HepG2 (cell line): Measurements from ENCODE around the gene TMCO2. TPM values are rescaled to one million over a fixed set of nuclear protein-coding genes. Genes with fewer than 3 reads are reported as not detected.

Source experiments
- ATAC-seq: fragments of 200-7000 bp; cut with Tn5 transposase; 3 replicates; pipeline ENCODE4 v1.9.1; 2020; ENCODE audit warnings: mild to moderate bottlenecking, moderate library complexity
- BruUV-seq: library from RNA; stranded (reverse); fragments of 400-500 nt; replicated peaks from 2 replicates; lab custom pipeline; 2021; lab: Mats Ljungman, UMichigan
- CTCF ChIA-PET: fragments of 300-600 bp; formaldehyde crosslinking; extraction: SDS; loops from one replicate; lab custom pipeline; 2021; ENCODE audit warnings: low total read pairs, inconsistent platforms, low intra/inter-chr PET ratio; lab: Yijun Ruan, JAX
- POLR2A ChIA-PET: fragments of 350-600 bp; sonication (Branson Sonifier 250); formaldehyde crosslinking; loops from one replicate; lab custom pipeline; 2020; ENCODE audit warnings: antibody characterized with exemption, inconsistent platforms; lab: Yijun Ruan, JAX
- DNase-seq: peaks from one replicate; pipeline ENCODE4 v3.0.0-alpha.2; 2015; ENCODE audit warnings: low spot score
- FAIRE-seq: peaks from 3 replicates; lab custom pipeline; 2011; peaks lifted over from hg19 to GRCh38; lab: Jason Lieb, UNC
- H2AFZ ChIP-seq: one replicate; pipeline ENCODE4 v1.6.1; 2011; ENCODE audit warnings: low read length, inconsistent platforms
- H3K27ac ChIP-seq: fragments of 300-600 bp; 3 replicates; pipeline ENCODE4 v1.8.0; 2011; ENCODE audit warnings: mixed run types, mild to moderate bottlenecking, mixed read lengths, low read length, inconsistent platforms; ENCODE audit not compliant: insufficient read depth; ENCODE audit errors: extremely low read length
- H3K27me3 ChIP-seq, 2 experiments: fragments of 200-600 bp in 1 of 2; 2 replicates in 1 of 2; 3 replicates in 1 of 2; pipeline versions ENCODE4 v1.6.0 to v1.8.0; 2011; ENCODE audit warnings: low read length in 2 of 2, mild to moderate bottlenecking in 2 of 2, moderate library complexity in 2 of 2, inconsistent platforms in 1 of 2; ENCODE audit not compliant: insufficient read depth in 2 of 2, control insufficient read depth in 1 of 2
- H3K36me3 ChIP-seq, 2 experiments: fragments of 200-600 bp in 1 of 2; replicated peaks in 1 of 2; 2 replicates in 1 of 2; 3 replicates in 1 of 2; pipeline versions ENCODE4 v1.5.1 to v1.8.0; 2011; ENCODE audit warnings: low read length in 2 of 2, inconsistent platforms in 1 of 2; ENCODE audit not compliant: insufficient read depth in 2 of 2, control insufficient read depth in 1 of 2
- H3K4me1 ChIP-seq: 2 replicates; pipeline ENCODE4 v1.5.1; 2012; ENCODE audit warnings: low read length, inconsistent platforms; ENCODE audit not compliant: insufficient read depth
- H3K4me2 ChIP-seq: 2 replicates; pipeline ENCODE4 v1.6.0; 2011; ENCODE audit warnings: low read depth, low read length, inconsistent platforms
- H3K4me3 ChIP-seq, 3 experiments: fragments of 200-600 bp in 1 of 3; sonication (generic), shearing (Covaris generic) in 1 of 3; replicated peaks in 1 of 3; 2 replicates each; pipeline ENCODE4 v1.5.1; 2011 to 2016; ENCODE audit warnings: low read length in 3 of 3, inconsistent platforms in 2 of 3, low read depth in 2 of 3, mild to moderate bottlenecking in 2 of 3, control low read depth in 1 of 3, mixed read lengths in 1 of 3; ENCODE audit not compliant: insufficient read depth in 1 of 3
- H3K79me2 ChIP-seq: one replicate; pipeline ENCODE4 v1.6.1; 2011; ENCODE audit warnings: low read length, inconsistent platforms; ENCODE audit not compliant: insufficient read depth
- H3K9ac ChIP-seq: 2 replicates; pipeline ENCODE4 v1.6.0; 2011; ENCODE audit warnings: mild to moderate bottlenecking, low read depth, low read length, inconsistent platforms; ENCODE audit not compliant: insufficient read depth
- H3K9me3 ChIP-seq: 2 replicates; pipeline ENCODE4 v1.5.1; 2012; ENCODE audit warnings: mild to moderate bottlenecking, low read length
- H4K20me1 ChIP-seq: 2 replicates; pipeline ENCODE4 v1.6.0; 2011; ENCODE audit warnings: inconsistent platforms, mild to moderate bottlenecking, low read length, moderate library complexity; ENCODE audit not compliant: insufficient read depth
- FOXA3 ChIP-seq: IDR thresholded peaks from 2 replicates; pipeline ENCODE4 v1.6.1; 2016; ENCODE audit warnings: missing genetic modification reagents, missing compliant biosample characterization
- MAFG ChIP-seq: sonication (generic); formaldehyde crosslinking; IDR thresholded peaks from 2 replicates; pipeline ENCODE4 v1.5.1; 2020; ENCODE audit warnings: mild to moderate bottlenecking, missing genetic modification reagents
- MEIS2 ChIP-seq: sonication (generic); formaldehyde crosslinking; IDR thresholded peaks from 2 replicates; pipeline ENCODE4 v1.9.0; 2021; ENCODE audit warnings: mild to moderate bottlenecking, missing genetic modification reagents
- MXD4 ChIP-seq: IDR thresholded peaks from 2 replicates; pipeline ENCODE4 v1.6.1; 2016; ENCODE audit warnings: mild to moderate bottlenecking, missing biosample characterization, missing genetic modification reagents
- NKX3-1 ChIP-seq: sonication (generic); formaldehyde crosslinking; IDR thresholded peaks from 2 replicates; pipeline ENCODE4 v1.5.0; 2020; ENCODE audit warnings: missing genetic modification reagents
- SIN3A ChIP-seq: IDR thresholded peaks from 2 replicates; pipeline ENCODE4 v1.6.1; 2011; ENCODE audit warnings: low read depth, mild to moderate bottlenecking, control low read depth, low read length, borderline replicate concordance
- ZFP62 ChIP-seq: sonication (generic); formaldehyde crosslinking; IDR thresholded peaks from 2 replicates; pipeline ENCODE4 v1.4.0; 2020; ENCODE audit warnings: missing genetic modification reagents
- ZNF235 ChIP-seq: sonication (generic); formaldehyde crosslinking; IDR thresholded peaks from 2 replicates; pipeline ENCODE4 v1.8.1; 2023; ENCODE audit warnings: mild to moderate bottlenecking, missing genetic modification reagents, borderline replicate concordance
- ZNF335 ChIP-seq: sonication (generic); formaldehyde crosslinking; IDR thresholded peaks from 2 replicates; pipeline ENCODE4 v1.4.0; 2020; ENCODE audit warnings: missing genetic modification reagents
- ZNF501 ChIP-seq: sonication (generic); formaldehyde crosslinking; IDR thresholded peaks from 2 replicates; pipeline ENCODE4 v1.5.1; 2020; ENCODE audit warnings: mild to moderate bottlenecking, moderate library complexity, missing genetic modification reagents
- ZNF670 ChIP-seq: sonication (generic); formaldehyde crosslinking; IDR thresholded peaks from 2 replicates; pipeline ENCODE4 v1.8.0; 2022; ENCODE audit warnings: mild to moderate bottlenecking, missing genetic modification reagents, borderline replicate concordance
- WGBS: methylation state at CpG from one replicate; pipeline ENCODE4 v1.1.6; 2017; ENCODE audit warnings: low lambda C conversion rate; 5-methylcytosine and 5-hydroxymethylcytosine counted together
- in situ Hi-C: cut with HindIII; loops from 2 replicates; pipeline ENCODE4 v1.10.0; 2017; ENCODE audit warnings: low pct_unique_long_range_greater_than_20kb; ENCODE audit not compliant: extremely low pct_ligation_motif_present
- intact Hi-C: fragments of 100-400 bp; cut with micrococcal nuclease; formaldehyde crosslinking; loops from one replicate; pipeline ENCODE4 v1.10.0; 2022; ENCODE audit not compliant: unreplicated experiment
- polyA plus RNA-seq, 8 experiments: library from polyadenylated mRNA; depleted of rRNA in 3 of 8; stranded (reverse) in 7 of 8; unstranded in 1 of 8; fragments of >200 nt; fragmentation: Illumina TruSeq in 4 of 8; extraction: Trizol in 4 of 8; gene quantifications; 2 replicates each; pipeline versions ENCODE4 v1.2.1 to v1.2.3, GENCODE V29; 2011 to 2016; ENCODE audit warnings: low read depth in 4 of 8, missing spikeins in 1 of 8, mixed read lengths in 1 of 8; ENCODE audit not compliant: insufficient read depth in 1 of 8
- total RNA-seq, 5 experiments: library from RNA; depleted of rRNA; stranded (reverse); fragments of >200 nt; fragmentation: Illumina TruSeq; extraction: Trizol; gene quantifications; 2 replicates each; pipeline ENCODE4 v1.2.3, GENCODE V29; 2016; ENCODE audit warnings: low read depth in 1 of 5
- TF ChIP-seq, protein P1 (sequence below): sonication (generic); formaldehyde crosslinking; IDR thresholded peaks from 2 replicates; pipeline ENCODE4 v1.5.1; 2020; ENCODE audit warnings: missing genetic modification reagents, mild to moderate bottlenecking, borderline replicate concordance
- TF ChIP-seq, protein P2 (sequence below): sonication (generic); formaldehyde crosslinking; conservative IDR thresholded peaks from 2 replicates; pipeline ENCODE4 v1.5.0; 2020; ENCODE audit warnings: missing genetic modification reagents
- TF ChIP-seq, protein P3 (sequence below): sonication (generic); formaldehyde crosslinking; IDR thresholded peaks from 2 replicates; pipeline ENCODE4 v1.4.0; 2020; ENCODE audit warnings: mild to moderate bottlenecking, low read depth, missing genetic modification reagents

TMCO2 gene
- total and polyA plus RNA-seq, 2 of the 13 experiments (the other 11 are each of a cell fraction or from before 2014, with no cell fraction given): not detected

DNA sequence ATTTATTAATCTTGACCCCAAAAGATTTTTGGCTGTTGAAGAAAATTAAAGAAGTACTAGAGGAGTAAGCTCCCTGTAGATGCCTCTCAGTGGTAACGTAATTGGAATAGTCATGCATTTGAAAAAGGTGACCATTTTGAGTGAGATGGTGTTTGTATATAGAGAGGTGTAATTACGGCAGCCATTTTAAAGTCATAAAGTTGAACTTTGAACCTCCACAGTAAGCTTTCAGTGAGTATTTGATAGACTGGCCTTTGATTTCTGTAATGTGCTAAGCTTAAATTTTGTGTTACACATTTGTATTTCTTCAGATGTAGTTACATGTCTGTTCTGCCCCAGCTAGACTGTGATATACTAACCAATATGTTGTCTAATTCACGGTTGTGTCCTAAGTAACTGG is 21.5 kb upstream of the TMCO2 start:
- FAIRE-seq: no peak
- H3K79me2 ChIP-seq: peaks cover 1% of the 10 kb centered on the region
- TF ChIP-seq, protein P1, sequence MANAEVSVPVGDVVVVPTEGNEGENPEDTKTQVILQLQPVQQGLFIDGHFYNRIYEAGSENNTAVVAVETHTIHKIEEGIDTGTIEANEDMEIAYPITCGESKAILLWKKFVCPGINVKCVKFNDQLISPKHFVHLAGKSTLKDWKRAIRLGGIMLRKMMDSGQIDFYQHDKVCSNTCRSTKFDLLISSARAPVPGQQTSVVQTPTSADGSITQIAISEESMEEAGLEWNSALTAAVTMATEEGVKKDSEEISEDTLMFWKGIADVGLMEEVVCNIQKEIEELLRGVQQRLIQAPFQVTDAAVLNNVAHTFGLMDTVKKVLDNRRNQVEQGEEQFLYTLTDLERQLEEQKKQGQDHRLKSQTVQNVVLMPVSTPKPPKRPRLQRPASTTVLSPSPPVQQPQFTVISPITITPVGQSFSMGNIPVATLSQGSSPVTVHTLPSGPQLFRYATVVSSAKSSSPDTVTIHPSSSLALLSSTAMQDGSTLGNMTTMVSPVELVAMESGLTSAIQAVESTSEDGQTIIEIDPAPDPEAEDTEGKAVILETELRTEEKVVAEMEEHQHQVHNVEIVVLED (CRISPR knock-in tag): no peak
- TF ChIP-seq, protein P2, sequence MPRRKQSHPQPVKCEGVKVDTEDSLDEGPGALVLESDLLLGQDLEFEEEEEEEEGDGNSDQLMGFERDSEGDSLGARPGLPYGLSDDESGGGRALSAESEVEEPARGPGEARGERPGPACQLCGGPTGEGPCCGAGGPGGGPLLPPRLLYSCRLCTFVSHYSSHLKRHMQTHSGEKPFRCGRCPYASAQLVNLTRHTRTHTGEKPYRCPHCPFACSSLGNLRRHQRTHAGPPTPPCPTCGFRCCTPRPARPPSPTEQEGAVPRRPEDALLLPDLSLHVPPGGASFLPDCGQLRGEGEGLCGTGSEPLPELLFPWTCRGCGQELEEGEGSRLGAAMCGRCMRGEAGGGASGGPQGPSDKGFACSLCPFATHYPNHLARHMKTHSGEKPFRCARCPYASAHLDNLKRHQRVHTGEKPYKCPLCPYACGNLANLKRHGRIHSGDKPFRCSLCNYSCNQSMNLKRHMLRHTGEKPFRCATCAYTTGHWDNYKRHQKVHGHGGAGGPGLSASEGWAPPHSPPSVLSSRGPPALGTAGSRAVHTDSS (CRISPR knock-in tag): no peak
- TF ChIP-seq ZNF235 (CRISPR knock-in tag) (no peak), NKX3-1 (CRISPR knock-in tag) (no peak), MAFG (no peak), ZFP62 (CRISPR knock-in tag) (no peak), SIN3A (no peak), FOXA3 (no peak), ZNF501 (no peak), ZNF670 (CRISPR knock-in tag) (no peak), MXD4 (CRISPR knock-in tag) (no peak), ZNF335 (CRISPR knock-in tag) (no peak), MEIS2 (CRISPR knock-in tag) (no peak)
- TF ChIP-seq, protein P3, sequence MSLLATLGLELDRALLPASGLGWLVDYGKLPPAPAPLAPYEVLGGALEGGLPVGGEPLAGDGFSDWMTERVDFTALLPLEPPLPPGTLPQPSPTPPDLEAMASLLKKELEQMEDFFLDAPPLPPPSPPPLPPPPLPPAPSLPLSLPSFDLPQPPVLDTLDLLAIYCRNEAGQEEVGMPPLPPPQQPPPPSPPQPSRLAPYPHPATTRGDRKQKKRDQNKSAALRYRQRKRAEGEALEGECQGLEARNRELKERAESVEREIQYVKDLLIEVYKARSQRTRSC (CRISPR knock-in tag): no peak
- TF ChIP-seq, all 625 proteins: peak for 0
- no peak overlapping the region for H3K27ac ChIP-seq
- WGBS: 91% methylated on average over 3 of the region's 3 CpGs
- CTCF ChIA-PET: no interaction called here
- intact Hi-C loops (no loop called here), in situ Hi-C loops (no loop called here)
- H3K36me3 ChIP-seq: peaks cover 7 to 44% of the 10 kb centered on the region in 2 experiments
- no peaks in the 10 kb centered on the region for H3K4me1 ChIP-seq
- POLR2A ChIA-PET: no interaction called here
- H4K20me1 ChIP-seq: no peaks in the 10 kb centered on the region
- DNase-seq (no peak), ATAC-seq (no peak)
- H3K9me3 ChIP-seq: no peaks in the 10 kb centered on the region
- no peak overlapping the region for H3K4me3 ChIP-seq
- no peak overlapping the region for H3K9ac ChIP-seq
- no peaks in the 10 kb centered on the region for H3K27me3 ChIP-seq
- no peak overlapping the region for H2AFZ ChIP-seq
- TSS peak; percentile 22 for BruUV-seq
- no peak overlapping the region for H3K4me2 ChIP-seq
